Measurements from ENCODE around the gene CACNB2. TPM values are rescaled to one million over a fixed set of nuclear protein-coding genes. Genes with fewer than 3 reads are reported as not detected.

Gene CACNB2
- total RNA-seq, 1 experiment from 2014 or later = not detected

GRCh38 chr10:18100669-18101068 lies 39.6 kb upstream of the CACNB2 start:
- no peaks in the 10 kb centered on the region for H4K20me1 ChIP-seq (ENCODE audit: insufficient read depth)
- H3K9me2 ChIP-seq (ENCODE audit: insufficient read depth) = no peaks in the 10 kb centered on the region
- H3K27ac ChIP-seq = no peak overlapping the region
- H3K9me3 ChIP-seq (ENCODE audit: insufficient read depth, low read depth) = no peaks in the 10 kb centered on the region
- DNase-seq = no peak
- BruUV-seq (replicated peaks) = no TSS peak
- intact Hi-C loops (cut with micrococcal nuclease; ENCODE audit: unreplicated experiment) = loop anchor here (5.0 kb wide), 4 partner anchors 178 to 493 kb away; no protein-coding TSS in a partner anchor
- no peaks in the 10 kb centered on the region for H3K36me3 ChIP-seq (ENCODE audit: low read depth)
- no peaks in the 10 kb centered on the region for H3F3A ChIP-seq (ENCODE audit: insufficient read depth, low read depth)
- H3K79me2 ChIP-seq (ENCODE audit: low read depth) = no peaks in the 10 kb centered on the region
- no peak overlapping the region for H3K4me3 ChIP-seq
- TF ChIP-seq CTCF (conservative IDR thresholded peaks at IDR 0.05) = no peak
- no peaks in the 10 kb centered on the region for H3K27me3 ChIP-seq (ENCODE audit: insufficient read depth, low read depth)
- ChIA-PET CTCF (no interaction called here), POLR2A (ENCODE audit: unreplicated experiment) (no interaction called here)
- no peak overlapping the region for H2AFZ ChIP-seq
- H3K4me2 ChIP-seq = no peak overlapping the region
- no peaks in the 10 kb centered on the region for H3K4me1 ChIP-seq (replicated peaks; ENCODE audit: insufficient read depth)

GRCh38 chr10:18102404-18102803 lies 37.8 kb upstream of the CACNB2 start:
- ChIA-PET CTCF (interaction anchor here (0.5 kb wide), 1 partner anchor 253 kb away, joined by 5 read pairs; no protein-coding TSS in a partner anchor), POLR2A (ENCODE audit: unreplicated experiment) (no interaction called here)
- H3K4me2 ChIP-seq = no peak overlapping the region
- DNase-seq = no peak
- H2AFZ ChIP-seq = no peak overlapping the region
- no peaks in the 10 kb centered on the region for H3K4me1 ChIP-seq (replicated peaks; ENCODE audit: insufficient read depth)
- no peaks in the 10 kb centered on the region for H3K79me2 ChIP-seq (ENCODE audit: low read depth)
- H3K27ac ChIP-seq = no peak overlapping the region
- H4K20me1 ChIP-seq (ENCODE audit: insufficient read depth) = no peaks in the 10 kb centered on the region
- TF ChIP-seq EZH2 (IDR thresholded peaks at IDR 0.05; ENCODE audit: low read depth) (no peak), CTCF (conservative IDR thresholded peaks at IDR 0.05) (no peak)
- no TSS peak for BruUV-seq (replicated peaks)
- no peaks in the 10 kb centered on the region for H3K9me2 ChIP-seq (ENCODE audit: insufficient read depth)
- intact Hi-C loops (cut with micrococcal nuclease; ENCODE audit: unreplicated experiment) = loop anchor here (5.0 kb wide), 4 partner anchors 180 to 495 kb away; no protein-coding TSS in a partner anchor
- H3F3A ChIP-seq (ENCODE audit: insufficient read depth, low read depth) = no peaks in the 10 kb centered on the region
- no peaks in the 10 kb centered on the region for H3K27me3 ChIP-seq (ENCODE audit: insufficient read depth, low read depth)
- no peaks in the 10 kb centered on the region for H3K36me3 ChIP-seq (ENCODE audit: low read depth)
- no peak overlapping the region for H3K4me3 ChIP-seq
- H3K9me3 ChIP-seq (ENCODE audit: insufficient read depth, low read depth) = no peaks in the 10 kb centered on the region

- Histone ChIP-seq H3K27me3 (ENCODE audit: insufficient read depth, low read depth) (no peaks in the 10 kb centered on the region), H3K4me2 (no peak overlapping the region), H4K20me1 (ENCODE audit: insufficient read depth) (no peaks in the 10 kb centered on the region), H3K79me2 (ENCODE audit: low read depth) (no peaks in the 10 kb centered on the region), H3K36me3 (ENCODE audit: low read depth) (no peaks in the 10 kb centered on the region), H2AFZ (no peak overlapping the region), H3K9me3 (ENCODE audit: insufficient read depth, low read depth) (no peaks in the 10 kb centered on the region), H3K27ac (no peak overlapping the region), H3K4me3 (no peak overlapping the region), H3K4me1 (replicated peaks; ENCODE audit: insufficient read depth) (no peaks in the 10 kb centered on the region), H3F3A (ENCODE audit: insufficient read depth, low read depth) (no peaks in the 10 kb centered on the region), H3K9me2 (ENCODE audit: insufficient read depth) (no peaks in the 10 kb centered on the region)
- ChIA-PET POLR2A (ENCODE audit: unreplicated experiment) (no interaction called here), CTCF (no interaction called here)
- peak; percentile 71 for TF ChIP-seq CTCF (conservative IDR thresholded peaks at IDR 0.05)
- no peak for TF ChIP-seq EZH2 (IDR thresholded peaks at IDR 0.05; ENCODE audit: low read depth)
- DNase-seq = peak; percentile 28 to 33
- intact Hi-C loops (cut with micrococcal nuclease; ENCODE audit: unreplicated experiment) = loop anchor here (1.0 to 5.0 kb wide), 5 partner anchors 182 to 497 kb away; no protein-coding TSS in a partner anchor
- no TSS peak for BruUV-seq (replicated peaks)
Measured at GRCh38 chr10:18104223-18104872, 35.9 kb upstream of the CACNB2 start.
